Ovary (tissue), 3 donors: ENCODE results near the gene SERINC5.

ENCODE experiments used
- CTCF ChIP-seq, 3 donors: fragments of 450-650 bp in 2 of 3; fragments of 200-600 bp in 1 of 3; IDR thresholded peaks; one replicate each; pipeline versions ENCODE4 v1.5.1 to v1.8.0; 2016 to 2022; ENCODE audit warnings: antibody characterized with exemption in 3 of 3, mild to moderate bottlenecking in 1 of 3
- EP300 ChIP-seq: sonication (generic); formaldehyde crosslinking; IDR thresholded peaks from one replicate; pipeline ENCODE4 v1.6.1; 2017; ENCODE audit warnings: antibody characterized with exemption
- POLR2A ChIP-seq: fragments of 450-650 bp; IDR thresholded peaks from one replicate; pipeline ENCODE4 v1.6.1; 2017; ENCODE audit warnings: antibody characterized with exemption, mild to moderate bottlenecking, moderate library complexity
- donor health status: DM: no; HTN: no; CAD: no.

- TF ChIP-seq EP300 (no peak), CTCF (IDR thresholded peaks at IDR 0.05) (peak; percentile 74 to 88 (median 81)), POLR2A (no peak)
Measured at GRCh38 chr5:80082731-80083100, 173.1 kb downstream of the SERINC5 start.
